ENCODE results near the gene KNDC1. TPM values are rescaled to one million over a fixed set of nuclear protein-coding genes. Genes with fewer than 3 reads are reported as not detected.

KNDC1 gene
- total RNA-seq, 5 donors from 2014 or later (not counting 1 experiment from before 2014, with no cell fraction given) = 0.09 to 1.2 (median 0.35) TPM

- no peak overlapping the region for H3K4me3 ChIP-seq (ENCODE audit: control insufficient read depth in 1 of 2, extremely low read depth in 1 of 2, low read length in 1 of 2)
- Mint-ChIP-seq H3K4me1 (peaks cover 0 to 12% (median 8%) of the 10 kb centered on the region in 3 donors), H3K9me3 (peaks cover 0 to under 1% (median 0%) of the 10 kb centered on the region in 3 donors), H3K27me3 (peaks cover 19 to 25% of the 10 kb centered on the region in 2 donors), H3K4me3 (peak overlapping the region in 1 of 3 donors; percentile 19), H3K27ac (no peak overlapping the region), H3K36me3 (no peaks in the 10 kb centered on the region)
- DNase-seq = peak in 1 of 35 experiments; percentile 14
- ChIA-PET CTCF (no interaction called here), POLR2A (no interaction called here)
- WGBS (ENCODE audit: insufficient coverage) = 49% methylated on average over 42 of the region's 58 CpGs
- no peaks in the 10 kb centered on the region for H3K36me3 ChIP-seq (ENCODE audit: control insufficient read depth in 2 of 2, extremely low read depth in 1 of 2, insufficient read depth in 1 of 2, low read length in 1 of 2)
- H3K27ac ChIP-seq (ENCODE audit: low read length) = no peak overlapping the region
- H3K4me1 ChIP-seq (ENCODE audit: control insufficient read depth in 1 of 2, extremely low read depth in 1 of 2, insufficient read depth in 2 of 2, low read length in 2 of 2) = peaks cover 0 to 9% of the 10 kb centered on the region in 2 experiments
- H3K9me3 ChIP-seq = no peaks in the 10 kb centered on the region
- H3K27me3 ChIP-seq (replicated peaks in 1 of 2; ENCODE audit: control insufficient read depth in 2 of 2, extremely low read depth in 1 of 2, insufficient read depth in 2 of 2, low read length in 1 of 2) = peaks cover 0 to 49% of the 10 kb centered on the region in 2 experiments
- ATAC-seq (replicated peaks in 1 of 4) = peak in 1 of 4 experiments; percentile 20
Measured at GRCh38 chr10:133124357-133125211, 35.4 kb upstream of the KNDC1 start.

GRCh38 chr10:133125901-133126300 is 34.1 kb upstream of the KNDC1 start:
- Histone ChIP-seq H3K36me3 (ENCODE audit: control insufficient read depth in 2 of 2, extremely low read depth in 1 of 2, insufficient read depth in 1 of 2, low read length in 1 of 2) (no peaks in the 10 kb centered on the region), H3K27ac (ENCODE audit: low read length) (no peak overlapping the region), H3K27me3 (replicated peaks in 1 of 2; ENCODE audit: control insufficient read depth in 2 of 2, extremely low read depth in 1 of 2, insufficient read depth in 2 of 2, low read length in 1 of 2) (peaks cover 0 to 49% of the 10 kb centered on the region in 2 experiments), H3K4me3 (ENCODE audit: control insufficient read depth in 1 of 2, extremely low read depth in 1 of 2, low read length in 1 of 2) (no peak overlapping the region), H3K9me3 (no peaks in the 10 kb centered on the region), H3K4me1 (ENCODE audit: control insufficient read depth in 1 of 2, extremely low read depth in 1 of 2, insufficient read depth in 2 of 2, low read length in 2 of 2) (peaks cover 0 to 9% of the 10 kb centered on the region in 2 experiments)
- peaks cover 19 to 25% of the 10 kb centered on the region in 2 donors for H3K27me3 Mint-ChIP-seq
- WGBS (ENCODE audit: insufficient coverage) = 91% methylated on average over 5 of the region's 9 CpGs
- POLR2A ChIA-PET = no interaction called here
- H3K36me3 Mint-ChIP-seq = no peaks in the 10 kb centered on the region
- H3K4me1 Mint-ChIP-seq = peaks cover 0 to 12% (median 8%) of the 10 kb centered on the region in 3 donors
- no peak overlapping the region for H3K27ac Mint-ChIP-seq
- no peak overlapping the region for H3K4me3 Mint-ChIP-seq
- no peak for DNase-seq
- ATAC-seq (replicated peaks in 1 of 4) = no peak
- CTCF ChIA-PET = no interaction called here
- H3K9me3 Mint-ChIP-seq = no peaks in the 10 kb centered on the region

GRCh38 chr10:133126431-133127290 is 33.4 kb upstream of the KNDC1 start:
- H3K36me3 ChIP-seq (ENCODE audit: control insufficient read depth in 2 of 2, extremely low read depth in 1 of 2, insufficient read depth in 1 of 2, low read length in 1 of 2) = no peaks in the 10 kb centered on the region
- ATAC-seq (replicated peaks in 1 of 4) = no peak
- Mint-ChIP-seq H3K27me3 (peaks cover 19 to 25% of the 10 kb centered on the region in 2 donors), H3K27ac (no peak overlapping the region), H3K9me3 (no peaks in the 10 kb centered on the region), H3K36me3 (no peaks in the 10 kb centered on the region), H3K4me3 (no peak overlapping the region), H3K4me1 (peaks cover 0 to 12% (median 8%) of the 10 kb centered on the region in 3 donors)
- peaks cover 0 to 9% of the 10 kb centered on the region in 2 experiments for H3K4me1 ChIP-seq (ENCODE audit: control insufficient read depth in 1 of 2, extremely low read depth in 1 of 2, insufficient read depth in 2 of 2, low read length in 2 of 2)
- peaks cover 0 to 46% of the 10 kb centered on the region in 2 experiments for H3K27me3 ChIP-seq (replicated peaks in 1 of 2; ENCODE audit: control insufficient read depth in 2 of 2, extremely low read depth in 1 of 2, insufficient read depth in 2 of 2, low read length in 1 of 2)
- DNase-seq = no peak
- WGBS (ENCODE audit: insufficient coverage) = 95% methylated on average over 52 of the region's 57 CpGs
- no peaks in the 10 kb centered on the region for H3K9me3 ChIP-seq
- no peak overlapping the region for H3K27ac ChIP-seq (ENCODE audit: low read length)
- H3K4me3 ChIP-seq (ENCODE audit: control insufficient read depth in 1 of 2, extremely low read depth in 1 of 2, low read length in 1 of 2) = no peak overlapping the region
- ChIA-PET POLR2A (no interaction called here), CTCF (no interaction called here)

GRCh38 chr10:133127291-133128125 is 32.5 kb upstream of the KNDC1 start:
- Histone ChIP-seq H3K36me3 (ENCODE audit: control insufficient read depth in 2 of 2, extremely low read depth in 1 of 2, insufficient read depth in 1 of 2, low read length in 1 of 2) (no peaks in the 10 kb centered on the region), H3K27ac (ENCODE audit: low read length) (no peak overlapping the region), H3K4me3 (ENCODE audit: control insufficient read depth in 1 of 2, extremely low read depth in 1 of 2, low read length in 1 of 2) (no peak overlapping the region), H3K27me3 (replicated peaks in 1 of 2; ENCODE audit: control insufficient read depth in 2 of 2, extremely low read depth in 1 of 2, insufficient read depth in 2 of 2, low read length in 1 of 2) (peaks cover 0 to 39% of the 10 kb centered on the region in 2 experiments), H3K9me3 (no peaks in the 10 kb centered on the region), H3K4me1 (ENCODE audit: control insufficient read depth in 1 of 2, extremely low read depth in 1 of 2, insufficient read depth in 2 of 2, low read length in 2 of 2) (peaks cover 0 to 8% of the 10 kb centered on the region in 2 experiments)
- Mint-ChIP-seq H3K27me3 (peaks cover 19 to 25% of the 10 kb centered on the region in 2 donors), H3K9me3 (no peaks in the 10 kb centered on the region), H3K4me1 (peaks cover 0 to 12% (median 8%) of the 10 kb centered on the region in 3 donors), H3K27ac (no peak overlapping the region), H3K36me3 (no peaks in the 10 kb centered on the region), H3K4me3 (no peak overlapping the region)
- DNase-seq (peak in 12 of 35 experiments; percentile 5 to 33 (median 17)), ATAC-seq (replicated peaks in 1 of 4) (peak in 2 of 4 experiments; percentile 40 to 52)
- CTCF ChIA-PET = no interaction called here
- 95% methylated on average over 18 of the region's 36 CpGs for WGBS (ENCODE audit: insufficient coverage)
- POLR2A ChIA-PET = no interaction called here

- no peaks in the 10 kb centered on the region for H3K36me3 ChIP-seq (ENCODE audit: control insufficient read depth in 2 of 2, extremely low read depth in 1 of 2, insufficient read depth in 1 of 2, low read length in 1 of 2)
- H3K27ac Mint-ChIP-seq = no peak overlapping the region
- POLR2A ChIA-PET = no interaction called here
- peaks cover 17% of the 10 kb centered on the region in 2 donors for H3K27me3 Mint-ChIP-seq
- H3K36me3 Mint-ChIP-seq = no peaks in the 10 kb centered on the region
- DNase-seq (peak in 1 of 35 experiments; percentile 7), ATAC-seq (replicated peaks in 1 of 4) (no peak)
- no peak overlapping the region for H3K4me3 Mint-ChIP-seq
- H3K9me3 Mint-ChIP-seq = no peaks in the 10 kb centered on the region
- CTCF ChIA-PET = no interaction called here
- peaks cover 0 to 32% of the 10 kb centered on the region in 2 experiments for H3K27me3 ChIP-seq (replicated peaks in 1 of 2; ENCODE audit: control insufficient read depth in 2 of 2, extremely low read depth in 1 of 2, insufficient read depth in 2 of 2, low read length in 1 of 2)
- no peak overlapping the region for H3K27ac ChIP-seq (ENCODE audit: low read length)
- no peaks in the 10 kb centered on the region for H3K4me1 ChIP-seq (ENCODE audit: control insufficient read depth in 1 of 2, extremely low read depth in 1 of 2, insufficient read depth in 2 of 2, low read length in 2 of 2)
- peaks cover 0 to 6% (median 2%) of the 10 kb centered on the region in 3 donors for H3K4me1 Mint-ChIP-seq
- H3K9me3 ChIP-seq = no peaks in the 10 kb centered on the region
- WGBS (ENCODE audit: insufficient coverage) = 96% methylated on average over 82 of the region's 83 CpGs
- H3K4me3 ChIP-seq (ENCODE audit: control insufficient read depth in 1 of 2, extremely low read depth in 1 of 2, low read length in 1 of 2) = no peak overlapping the region
Measured at GRCh38 chr10:133128126-133129070, 31.6 kb upstream of the KNDC1 start.
